ENCODE results near the gene NFAT5.

The NFAT5 gene

DNA sequence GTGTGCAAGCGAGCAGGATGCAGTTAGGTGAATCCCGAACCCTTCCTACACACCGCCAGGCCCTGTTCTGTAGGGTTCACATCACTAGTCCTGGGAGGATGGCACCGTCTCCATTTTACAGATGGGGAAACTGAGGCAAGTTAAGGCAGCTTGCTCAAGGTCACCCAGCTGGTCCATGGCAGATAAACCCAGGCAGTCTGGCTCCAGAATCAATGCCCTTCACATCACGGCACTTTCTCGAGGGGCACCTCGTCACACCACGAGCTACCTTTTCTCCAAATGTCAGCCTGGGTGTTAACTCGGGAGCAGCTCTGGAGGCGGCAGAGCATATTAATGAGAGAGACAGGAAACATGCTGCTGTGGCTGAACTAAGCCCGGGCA lies 179.5 kb downstream of the NFAT5 start:
- H3K9ac ChIP-seq (ENCODE audit: low read depth, low read length): no peak overlapping the region
- no peak overlapping the region for H3K4me3 ChIP-seq (ENCODE audit: low read depth in 1 of 2, low read length in 2 of 2)
- no peak for ATAC-seq (ENCODE audit: insufficient read depth, low read depth)
- DNase-seq: no peak
- H3K36me3 ChIP-seq (ENCODE audit: insufficient read depth, low read length): peaks cover 95% of the 10 kb centered on the region
- no peaks in the 10 kb centered on the region for H3K4me1 ChIP-seq (ENCODE audit: insufficient read depth, low read length)
- no peaks in the 10 kb centered on the region for H3K9me3 ChIP-seq (ENCODE audit: insufficient read depth, low read length, severe bottlenecking)
- H2AFZ ChIP-seq (ENCODE audit: low read depth, low read length): no peak overlapping the region
- H3K79me2 ChIP-seq (ENCODE audit: insufficient read depth, low read length): peaks cover 9% of the 10 kb centered on the region; the same call in 1 of the 2 replicates
- peaks cover 10% of the 10 kb centered on the region; the same call in 1 of the 2 replicates for H4K20me1 ChIP-seq (ENCODE audit: insufficient read depth, low read length)
- no peak overlapping the region for H3K4me2 ChIP-seq (ENCODE audit: insufficient read depth, low read length)
- TF ChIP-seq, protein P1, sequence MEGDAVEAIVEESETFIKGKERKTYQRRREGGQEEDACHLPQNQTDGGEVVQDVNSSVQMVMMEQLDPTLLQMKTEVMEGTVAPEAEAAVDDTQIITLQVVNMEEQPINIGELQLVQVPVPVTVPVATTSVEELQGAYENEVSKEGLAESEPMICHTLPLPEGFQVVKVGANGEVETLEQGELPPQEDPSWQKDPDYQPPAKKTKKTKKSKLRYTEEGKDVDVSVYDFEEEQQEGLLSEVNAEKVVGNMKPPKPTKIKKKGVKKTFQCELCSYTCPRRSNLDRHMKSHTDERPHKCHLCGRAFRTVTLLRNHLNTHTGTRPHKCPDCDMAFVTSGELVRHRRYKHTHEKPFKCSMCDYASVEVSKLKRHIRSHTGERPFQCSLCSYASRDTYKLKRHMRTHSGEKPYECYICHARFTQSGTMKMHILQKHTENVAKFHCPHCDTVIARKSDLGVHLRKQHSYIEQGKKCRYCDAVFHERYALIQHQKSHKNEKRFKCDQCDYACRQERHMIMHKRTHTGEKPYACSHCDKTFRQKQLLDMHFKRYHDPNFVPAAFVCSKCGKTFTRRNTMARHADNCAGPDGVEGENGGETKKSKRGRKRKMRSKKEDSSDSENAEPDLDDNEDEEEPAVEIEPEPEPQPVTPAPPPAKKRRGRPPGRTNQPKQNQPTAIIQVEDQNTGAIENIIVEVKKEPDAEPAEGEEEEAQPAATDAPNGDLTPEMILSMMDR (IDR thresholded peaks at IDR 0.05; ENCODE audit: borderline replicate concordance, extremely low read depth, low read length, poor library complexity, severe bottlenecking): no peak
- TF ChIP-seq EZH2 (IDR thresholded peaks at IDR 0.05; ENCODE audit: borderline replicate concordance, low read depth, low read length, severe bottlenecking): no peak
- H3K27ac ChIP-seq (ENCODE audit: low read length): no peak overlapping the region
- no peaks in the 10 kb centered on the region for H3K27me3 ChIP-seq (ENCODE audit: insufficient read depth, low read length, poor library complexity)

DNA sequence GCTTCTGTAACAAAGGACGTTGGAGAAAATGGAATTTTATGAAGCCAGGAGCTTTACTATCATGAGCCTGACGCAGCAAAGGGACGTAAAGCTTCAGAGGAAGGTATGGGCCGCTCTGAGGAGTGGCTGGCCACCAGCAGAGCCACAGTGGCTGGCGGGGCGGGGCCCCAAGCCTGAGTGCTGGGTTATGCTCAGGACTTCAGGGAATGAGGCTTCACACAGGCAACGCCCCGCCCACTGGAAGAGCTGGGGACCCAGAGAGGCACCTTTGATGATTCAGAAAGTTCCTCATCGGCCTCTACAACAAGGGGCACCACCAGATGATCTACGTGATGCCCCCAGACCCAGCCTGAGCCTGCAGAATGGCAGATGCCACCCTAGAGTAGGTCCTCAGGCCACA lies 180.2 kb downstream of the NFAT5 start:
- H3K9ac ChIP-seq (ENCODE audit: low read depth, low read length): no peak overlapping the region
- H3K9me3 ChIP-seq (ENCODE audit: insufficient read depth, low read length, severe bottlenecking): no peaks in the 10 kb centered on the region
- no peak for TF ChIP-seq EZH2 (IDR thresholded peaks at IDR 0.05; ENCODE audit: borderline replicate concordance, low read depth, low read length, severe bottlenecking)
- TF ChIP-seq, protein P1 (IDR thresholded peaks at IDR 0.05; ENCODE audit: borderline replicate concordance, extremely low read depth, low read length, poor library complexity, severe bottlenecking): no peak
- DNase-seq: no peak
- H3K36me3 ChIP-seq (ENCODE audit: insufficient read depth, low read length): peaks cover 97% of the 10 kb centered on the region
- no peak overlapping the region for H2AFZ ChIP-seq (ENCODE audit: low read depth, low read length)
- no peak overlapping the region for H3K4me3 ChIP-seq (ENCODE audit: low read depth in 1 of 2, low read length in 2 of 2)
- no peak overlapping the region for H3K4me2 ChIP-seq (ENCODE audit: insufficient read depth, low read length)
- H4K20me1 ChIP-seq (ENCODE audit: insufficient read depth, low read length): peaks cover 10% of the 10 kb centered on the region; the same call in 1 of the 2 replicates
- peaks cover 16% of the 10 kb centered on the region; the same call in 1 of the 2 replicates for H3K79me2 ChIP-seq (ENCODE audit: insufficient read depth, low read length)
- H3K4me1 ChIP-seq (ENCODE audit: insufficient read depth, low read length): no peaks in the 10 kb centered on the region
- no peaks in the 10 kb centered on the region for H3K27me3 ChIP-seq (ENCODE audit: insufficient read depth, low read length, poor library complexity)
- H3K27ac ChIP-seq (ENCODE audit: low read length): no peak overlapping the region
- no peak for ATAC-seq (ENCODE audit: insufficient read depth, low read depth)

DNA sequence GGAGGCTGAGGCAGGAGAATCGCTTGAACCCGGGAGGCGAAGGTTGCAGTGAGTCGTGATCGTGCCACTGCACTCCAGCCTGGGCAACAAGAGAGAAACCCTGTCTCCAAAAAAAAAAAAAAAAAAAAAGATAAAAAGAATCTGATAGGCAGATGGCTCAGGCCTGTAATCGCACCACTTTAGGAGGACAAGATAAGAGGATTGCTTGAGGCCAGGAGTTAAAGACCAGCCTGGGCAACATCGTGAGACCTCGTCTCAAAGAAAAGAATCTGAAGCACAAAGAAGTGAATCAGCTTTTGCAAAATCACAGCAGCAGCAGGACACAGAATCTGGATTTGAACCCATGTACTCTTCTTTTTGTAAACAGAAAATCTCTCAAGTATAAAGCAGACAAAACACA lies 181.3 kb downstream of the NFAT5 start:
- H4K20me1 ChIP-seq (ENCODE audit: insufficient read depth, low read length): peaks cover 12% of the 10 kb centered on the region; the same call in 1 of the 2 replicates
- no peak overlapping the region for H3K27ac ChIP-seq (ENCODE audit: low read length)
- no peaks in the 10 kb centered on the region for H3K9me3 ChIP-seq (ENCODE audit: insufficient read depth, low read length, severe bottlenecking)
- H3K9ac ChIP-seq (ENCODE audit: low read depth, low read length): no peak overlapping the region
- H3K27me3 ChIP-seq (ENCODE audit: insufficient read depth, low read length, poor library complexity): no peaks in the 10 kb centered on the region
- no peak overlapping the region for H2AFZ ChIP-seq (ENCODE audit: low read depth, low read length)
- peaks cover 97% of the 10 kb centered on the region for H3K36me3 ChIP-seq (ENCODE audit: insufficient read depth, low read length)
- H3K4me1 ChIP-seq (ENCODE audit: insufficient read depth, low read length): peaks cover 1% of the 10 kb centered on the region; the same call in 1 of the 2 replicates
- TF ChIP-seq, protein P1 (IDR thresholded peaks at IDR 0.05; ENCODE audit: borderline replicate concordance, extremely low read depth, low read length, poor library complexity, severe bottlenecking): no peak
- no peak for TF ChIP-seq EZH2 (IDR thresholded peaks at IDR 0.05; ENCODE audit: borderline replicate concordance, low read depth, low read length, severe bottlenecking)
- DNase-seq (no peak), ATAC-seq (ENCODE audit: insufficient read depth, low read depth) (no peak)
- no peak overlapping the region for H3K4me2 ChIP-seq (ENCODE audit: insufficient read depth, low read length)
- peaks cover 26% of the 10 kb centered on the region for H3K79me2 ChIP-seq (ENCODE audit: insufficient read depth, low read length)
- no peak overlapping the region for H3K4me3 ChIP-seq (ENCODE audit: low read depth in 1 of 2, low read length in 2 of 2)

All from DND-41 (cell line).